Calu3 (cell line): ENCODE results near the gene ANKRD22. TPM values are rescaled to one million over a fixed set of nuclear protein-coding genes. Genes with fewer than 3 reads are reported as not detected.

ENCODE experiments used
- BruUV-seq: library from RNA; stranded (reverse); fragments of 400-500 nt; replicated peaks from 2 replicates; lab custom pipeline; 2021; lab: Mats Ljungman, UMichigan
- CTCF ChIA-PET: fragments of 300-600 bp; sonication (Branson Sonifier 250); formaldehyde crosslinking; loops from one replicate; lab custom pipeline; 2022; ENCODE audit warnings: antibody characterized with exemption; lab: Charles Lee
- DNase-seq: peaks from one replicate; pipeline ENCODE4 v3.0.0; 2022
- H3K27ac Mint-ChIP-seq: one replicate; pipeline ENCODE4 v1.8.0; 2022; ENCODE audit warnings: mixed read lengths; ENCODE audit not compliant: unreplicated experiment
- H3K27me3 Mint-ChIP-seq: one replicate; pipeline ENCODE4 v1.8.0; 2022; ENCODE audit warnings: mixed read lengths; ENCODE audit not compliant: unreplicated experiment
- H3K36me3 Mint-ChIP-seq: one replicate; pipeline ENCODE4 v1.8.0; 2022; ENCODE audit warnings: mild to moderate bottlenecking, moderate library complexity, mixed read lengths; ENCODE audit not compliant: insufficient read depth, unreplicated experiment
- H3K4me1 Mint-ChIP-seq: one replicate; pipeline ENCODE4 v1.8.0; 2022; ENCODE audit warnings: mild to moderate bottlenecking, low read depth, mixed read lengths; ENCODE audit not compliant: unreplicated experiment
- H3K4me3 Mint-ChIP-seq: one replicate; pipeline ENCODE4 v1.8.0; 2022; ENCODE audit warnings: mild to moderate bottlenecking, low read depth, moderate library complexity, mixed read lengths; ENCODE audit not compliant: unreplicated experiment
- H3K9me3 Mint-ChIP-seq: one replicate; pipeline ENCODE4 v1.8.0; 2022; ENCODE audit warnings: low read depth, mixed read lengths; ENCODE audit not compliant: unreplicated experiment
- intact Hi-C: fragments of 100-400 bp; cut with micrococcal nuclease; formaldehyde crosslinking; loops from one replicate; pipeline ENCODE4 v1.10.0; 2022; ENCODE audit not compliant: unreplicated experiment
- total RNA-seq: library from RNA; stranded (reverse); gene quantifications from 2 replicates; pipeline ENCODE4 v1.2.3, GENCODE V29; 2022
- TF ChIP-seq, protein P1 (sequence below): fragments of 200-600 bp; IDR thresholded peaks from one replicate; pipeline ENCODE4 v1.8.0; 2022; ENCODE audit warnings: antibody characterized with exemption; ENCODE audit not compliant: unreplicated experiment

ANKRD22 gene
- total RNA-seq, 1 experiment from 2014 or later, result 20.6 TPM

- no peak for DNase-seq
- Mint-ChIP-seq H3K27ac (no peak overlapping the region), H3K4me3 (no peak overlapping the region), H3K9me3 (no peaks in the 10 kb centered on the region), H3K4me1 (peaks cover 21% of the 10 kb centered on the region), H3K27me3 (no peaks in the 10 kb centered on the region), H3K36me3 (no peaks in the 10 kb centered on the region)
- TF ChIP-seq, protein P1, sequence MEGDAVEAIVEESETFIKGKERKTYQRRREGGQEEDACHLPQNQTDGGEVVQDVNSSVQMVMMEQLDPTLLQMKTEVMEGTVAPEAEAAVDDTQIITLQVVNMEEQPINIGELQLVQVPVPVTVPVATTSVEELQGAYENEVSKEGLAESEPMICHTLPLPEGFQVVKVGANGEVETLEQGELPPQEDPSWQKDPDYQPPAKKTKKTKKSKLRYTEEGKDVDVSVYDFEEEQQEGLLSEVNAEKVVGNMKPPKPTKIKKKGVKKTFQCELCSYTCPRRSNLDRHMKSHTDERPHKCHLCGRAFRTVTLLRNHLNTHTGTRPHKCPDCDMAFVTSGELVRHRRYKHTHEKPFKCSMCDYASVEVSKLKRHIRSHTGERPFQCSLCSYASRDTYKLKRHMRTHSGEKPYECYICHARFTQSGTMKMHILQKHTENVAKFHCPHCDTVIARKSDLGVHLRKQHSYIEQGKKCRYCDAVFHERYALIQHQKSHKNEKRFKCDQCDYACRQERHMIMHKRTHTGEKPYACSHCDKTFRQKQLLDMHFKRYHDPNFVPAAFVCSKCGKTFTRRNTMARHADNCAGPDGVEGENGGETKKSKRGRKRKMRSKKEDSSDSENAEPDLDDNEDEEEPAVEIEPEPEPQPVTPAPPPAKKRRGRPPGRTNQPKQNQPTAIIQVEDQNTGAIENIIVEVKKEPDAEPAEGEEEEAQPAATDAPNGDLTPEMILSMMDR, result no peak
- intact Hi-C loops, result no loop called here
- no TSS peak for BruUV-seq
- CTCF ChIA-PET, result no interaction called here
Measured at GRCh38 chr10:88890681-88891381, 39.2 kb upstream of the ANKRD22 start.

- no TSS peak for BruUV-seq
- no peak for DNase-seq
- no peaks in the 10 kb centered on the region for H3K9me3 Mint-ChIP-seq
- no peaks in the 10 kb centered on the region for H3K27me3 Mint-ChIP-seq
- H3K36me3 Mint-ChIP-seq, result no peaks in the 10 kb centered on the region
- no peak overlapping the region for H3K4me3 Mint-ChIP-seq
- CTCF ChIA-PET, result no interaction called here
- intact Hi-C loops, result no loop called here
- no peak overlapping the region for H3K27ac Mint-ChIP-seq
- TF ChIP-seq, protein P1, result no peak
- peaks cover 21% of the 10 kb centered on the region for H3K4me1 Mint-ChIP-seq
Measured at GRCh38 chr10:88889559-88890337, 38.1 kb upstream of the ANKRD22 start.

DNA sequence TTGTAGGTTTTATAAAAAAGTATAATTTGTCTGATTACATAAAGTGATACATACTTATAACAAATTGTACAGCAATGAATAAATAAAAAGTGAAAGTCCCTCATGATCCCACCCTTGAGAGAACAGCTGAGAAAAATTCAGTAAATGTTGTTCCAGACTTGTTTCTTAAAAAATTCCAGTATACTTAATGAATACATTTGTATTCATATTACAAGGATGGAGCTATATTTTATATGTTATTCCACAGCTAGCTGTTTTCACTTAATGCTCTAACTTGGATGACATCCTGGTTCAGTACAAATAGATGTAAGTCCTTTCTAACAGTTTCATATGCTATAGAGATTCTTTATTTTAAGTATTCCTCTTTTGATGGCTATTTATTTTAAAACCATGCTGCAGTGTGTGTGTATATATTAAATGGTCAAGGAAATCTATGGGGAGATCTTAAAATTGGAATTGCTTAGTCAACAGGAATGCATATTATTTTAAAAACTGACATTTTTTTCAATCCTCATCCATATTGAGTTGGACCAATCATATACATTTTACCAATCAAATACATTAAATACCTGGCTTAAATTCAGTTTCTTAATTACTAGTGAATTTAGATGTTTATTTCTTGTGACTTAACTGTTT, 37.3 kb upstream of the ANKRD22 start:
- intact Hi-C loops, result no loop called here
- no peak for DNase-seq
- TF ChIP-seq, protein P1, result no peak
- H3K36me3 Mint-ChIP-seq, result no peaks in the 10 kb centered on the region
- peaks cover 27% of the 10 kb centered on the region for H3K4me1 Mint-ChIP-seq
- H3K27ac Mint-ChIP-seq, result no peak overlapping the region
- CTCF ChIA-PET, result no interaction called here
- H3K4me3 Mint-ChIP-seq, result no peak overlapping the region
- H3K9me3 Mint-ChIP-seq, result no peaks in the 10 kb centered on the region
- no TSS peak for BruUV-seq
- no peaks in the 10 kb centered on the region for H3K27me3 Mint-ChIP-seq

DNA sequence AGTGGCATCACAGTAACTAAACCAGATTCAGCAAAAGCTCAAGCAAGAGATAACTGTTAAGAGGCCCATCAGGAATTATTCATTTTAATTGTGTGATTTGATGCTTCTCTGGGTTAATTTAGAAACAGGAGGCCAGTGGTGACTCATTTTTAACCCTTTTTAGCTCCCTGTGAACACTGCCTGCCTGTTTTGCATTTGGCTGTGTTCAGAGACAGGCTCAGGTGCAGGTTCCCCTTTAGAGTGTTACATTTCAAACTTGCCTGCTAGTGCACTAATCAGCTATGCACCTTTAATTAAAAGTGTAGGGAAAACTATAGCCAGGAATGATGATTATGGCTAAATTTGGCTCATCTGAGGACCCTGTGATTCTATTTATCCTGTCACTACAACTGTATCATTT, 34.9 kb upstream of the ANKRD22 start:
- CTCF ChIA-PET, result no interaction called here
- no peaks in the 10 kb centered on the region for H3K9me3 Mint-ChIP-seq
- H3K4me3 Mint-ChIP-seq, result no peak overlapping the region
- intact Hi-C loops, result no loop called here
- H3K27ac Mint-ChIP-seq, result no peak overlapping the region
- TF ChIP-seq, protein P1, result no peak
- peaks cover 35% of the 10 kb centered on the region for H3K4me1 Mint-ChIP-seq
- BruUV-seq, result no TSS peak
- DNase-seq, result no peak
- H3K36me3 Mint-ChIP-seq, result no peaks in the 10 kb centered on the region
- H3K27me3 Mint-ChIP-seq, result no peaks in the 10 kb centered on the region
